ENCODE data around the gene HS3ST3A1.

Gene HS3ST3A1

DNA sequence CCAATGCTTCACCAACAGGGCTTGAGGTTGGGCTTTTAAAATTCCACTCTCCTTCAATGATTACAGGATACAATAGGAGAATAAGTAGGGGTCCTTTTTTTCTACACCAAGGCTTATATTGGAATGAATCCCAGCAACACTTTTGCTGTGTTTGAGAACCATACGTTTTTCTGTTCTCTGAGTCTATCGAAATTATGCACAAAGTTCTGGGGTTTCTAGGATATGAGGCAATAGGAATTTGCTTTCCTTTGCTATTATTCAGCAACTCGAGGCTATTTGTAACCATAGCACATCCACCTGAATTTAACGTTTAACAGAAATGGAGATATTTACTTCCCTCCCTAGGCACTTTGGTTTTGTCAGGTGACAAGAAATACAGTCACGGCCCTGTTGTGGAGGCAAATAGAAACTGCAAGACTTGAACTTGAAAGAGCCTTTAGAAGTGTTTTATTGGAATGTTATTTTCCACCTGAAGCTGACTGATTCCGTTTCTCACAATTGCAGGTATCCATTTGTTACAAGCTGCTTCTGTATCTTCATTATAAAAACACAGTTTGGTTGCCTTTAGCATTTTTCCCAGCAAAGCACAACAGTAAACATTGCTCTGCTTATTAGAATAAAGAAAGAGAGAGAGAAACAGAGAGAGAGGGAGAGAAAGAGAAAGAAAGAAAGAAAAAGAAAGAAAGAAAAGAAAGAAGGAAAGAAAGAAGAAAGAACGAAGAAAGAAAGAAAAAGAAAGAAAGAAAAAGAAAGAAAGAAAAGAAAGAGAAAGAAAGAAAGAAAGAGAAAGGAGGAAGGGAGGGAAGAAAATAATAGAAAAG lies 109.6 kb downstream of the HS3ST3A1 start:
- no peak for DNase-seq (ENCODE audit: low read depth, low spot score)

DNA sequence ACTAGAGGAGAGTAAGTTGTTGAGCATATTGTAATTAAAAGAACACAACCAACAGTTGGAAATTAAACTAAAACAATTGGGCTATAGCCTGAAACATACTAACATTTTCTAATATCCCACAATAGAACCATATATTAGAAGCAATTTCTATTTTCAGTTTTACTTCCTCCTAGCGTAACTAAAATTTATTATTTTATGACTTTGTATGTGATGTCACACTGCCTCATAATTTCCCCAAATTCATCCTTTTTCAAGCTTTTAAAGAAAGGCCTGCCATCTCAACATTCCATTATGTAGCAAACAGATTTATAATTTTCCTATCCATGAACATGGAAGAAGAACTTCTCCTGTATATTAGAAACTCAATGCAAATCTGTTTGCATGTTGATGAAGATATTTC lies 110.2 kb downstream of the HS3ST3A1 start:
- DNase-seq (ENCODE audit: low read depth, low spot score), result no peak

DNA sequence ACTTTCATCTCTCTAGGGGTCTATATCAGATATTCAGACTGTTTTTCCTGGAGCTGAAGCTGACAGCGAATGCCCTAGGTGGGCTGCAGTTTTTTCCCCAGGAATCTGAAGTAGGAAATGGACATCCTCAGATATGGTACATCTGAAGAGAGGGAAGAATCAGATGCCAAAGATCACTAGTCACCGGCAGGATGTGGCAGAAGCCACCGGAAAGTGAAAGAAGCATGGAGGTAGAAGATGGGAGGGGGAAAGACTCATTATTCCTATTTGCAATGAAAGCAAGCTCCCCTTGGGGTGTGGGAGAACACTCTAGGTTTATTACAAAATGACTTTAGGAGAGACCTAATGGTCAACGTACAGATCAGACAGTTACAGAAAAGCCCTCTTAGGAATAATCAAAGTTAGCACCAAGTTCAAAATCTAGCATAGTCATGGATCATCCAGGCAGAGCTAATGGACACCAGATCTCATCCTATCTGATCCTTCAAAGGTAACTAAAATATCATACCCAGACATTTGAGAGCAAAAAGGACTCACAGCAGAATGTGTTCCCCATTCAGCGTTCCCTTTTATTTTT lies 110.7 kb downstream of the HS3ST3A1 start:
- no peak for DNase-seq (ENCODE audit: low read depth, low spot score)

DNA sequence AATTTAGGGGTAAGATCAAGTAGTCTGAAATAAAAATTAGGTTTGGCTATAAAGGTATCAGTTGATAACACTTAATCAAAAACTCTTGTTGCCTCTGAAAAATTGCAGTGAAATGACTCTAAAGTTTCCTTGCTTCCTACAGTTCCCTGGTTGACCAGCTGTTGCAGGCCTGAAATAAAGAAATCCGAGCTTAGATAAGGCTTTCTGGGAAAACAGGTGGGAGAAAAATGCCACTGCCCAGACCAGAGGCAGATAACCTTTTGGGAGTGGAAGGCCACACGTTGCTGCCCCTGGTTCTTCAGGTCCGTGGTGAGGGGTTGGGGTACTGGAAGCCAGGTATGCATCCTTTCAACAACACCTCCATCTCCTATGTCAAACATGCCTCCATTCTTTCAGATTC lies 111.3 kb downstream of the HS3ST3A1 start:
- no peak for DNase-seq (ENCODE audit: low read depth, low spot score)

GRCh38 chr17:13485327-13485726 lies 116.4 kb downstream of the HS3ST3A1 start:
- no peak for DNase-seq (ENCODE audit: low read depth, low spot score)

DNA sequence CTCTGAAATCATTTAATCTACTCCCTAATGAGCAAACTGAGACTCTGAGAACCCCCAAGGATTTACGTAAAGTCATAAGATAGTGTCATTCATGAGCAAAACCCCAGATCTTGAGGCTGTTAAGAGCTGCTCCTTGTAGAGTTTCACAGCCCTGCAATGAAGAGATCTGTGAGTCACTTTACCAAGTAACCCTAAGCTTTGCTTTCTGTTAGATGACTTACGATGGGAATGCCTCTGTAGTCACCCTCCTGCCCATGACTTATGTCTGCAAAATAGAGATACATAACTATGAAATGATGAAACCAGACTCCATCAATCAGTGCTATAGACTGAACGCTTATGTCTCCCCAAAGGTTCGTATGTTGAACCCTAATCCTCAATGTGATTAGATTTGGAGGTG lies 117.7 kb downstream of the HS3ST3A1 start:
- no peak for DNase-seq (ENCODE audit: low read depth, low spot score)

DNA sequence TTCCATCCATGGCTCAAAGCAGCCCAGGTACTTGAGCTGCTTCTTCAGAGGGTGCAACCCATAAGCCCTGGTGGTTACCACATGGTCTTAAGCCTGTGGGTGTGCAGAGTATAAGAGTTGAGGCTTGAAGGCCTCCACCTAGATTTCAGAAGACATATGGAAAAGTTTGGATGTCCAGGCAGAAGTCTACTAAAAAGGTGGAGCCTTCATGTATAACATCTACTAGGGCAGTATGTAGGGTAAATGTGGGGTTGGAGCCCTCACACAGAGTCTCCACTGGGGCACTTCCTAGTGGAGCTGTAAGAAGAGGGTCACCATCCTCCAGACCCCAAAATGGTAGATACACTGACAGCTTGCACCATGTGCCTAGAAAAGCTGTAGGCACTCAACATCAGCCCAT lies 120.9 kb downstream of the HS3ST3A1 start:
- DNase-seq (ENCODE audit: low read depth, low spot score), result no peak

GRCh38 chr17:13478326-13478830 lies 123.4 kb downstream of the HS3ST3A1 start:
- no peak for DNase-seq (ENCODE audit: low read depth, low spot score)

GRCh38 chr17:13477180-13477611 lies 124.5 kb downstream of the HS3ST3A1 start:
- no peak for DNase-seq (ENCODE audit: low read depth, low spot score)

- DNase-seq (ENCODE audit: low read depth, low spot score), result no peak
These were observed 125.0 kb downstream of the HS3ST3A1 start for GRCh38 chr17:13476720-13477119.

- DNase-seq (ENCODE audit: low read depth, low spot score), result no peak
These were observed 126.0 kb downstream of the HS3ST3A1 start for GRCh38 chr17:13475574-13476223.

DNA sequence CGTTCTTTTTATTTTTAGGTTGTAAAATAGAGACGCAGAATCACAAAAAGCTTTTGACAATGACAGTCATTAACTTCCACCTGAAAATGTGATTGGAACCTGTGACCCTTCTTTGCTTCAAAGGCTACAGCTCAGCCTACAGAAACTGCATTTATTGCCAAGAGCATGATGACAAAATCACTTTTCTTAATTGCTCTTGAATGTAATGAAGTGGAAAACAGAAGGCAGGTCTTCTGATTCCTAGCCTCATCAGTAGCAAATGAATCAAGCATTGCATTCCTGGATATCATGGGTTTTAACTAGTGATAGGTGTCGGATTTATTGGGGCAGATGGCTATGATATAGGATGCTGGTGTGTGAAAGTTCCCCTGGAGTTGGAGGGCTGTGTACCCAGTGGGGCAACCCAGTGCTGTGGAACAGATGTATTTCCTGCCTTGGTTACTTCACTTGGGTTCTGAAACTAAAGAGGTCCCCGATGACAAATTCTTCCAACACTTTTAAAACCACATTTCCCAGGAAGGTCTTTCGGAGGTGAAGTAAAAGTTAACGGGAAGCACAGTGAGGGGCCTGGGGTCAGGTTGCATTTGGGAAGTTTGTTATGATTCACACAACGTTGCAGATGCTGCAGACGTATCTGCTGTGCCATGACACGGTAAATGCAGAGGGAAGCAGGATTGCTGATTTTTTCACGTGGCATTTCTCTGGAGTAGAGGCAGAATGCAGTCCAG lies 127.5 kb downstream of the HS3ST3A1 start:
- no peak for DNase-seq (ENCODE audit: low read depth, low spot score)

GRCh38 chr17:13465678-13466077 lies 136.1 kb downstream of the HS3ST3A1 start:
- DNase-seq (ENCODE audit: low read depth, low spot score), result no peak

- DNase-seq (ENCODE audit: low read depth, low spot score), result no peak
These were observed 139.0 kb downstream of the HS3ST3A1 start for GRCh38 chr17:13462673-13463124.

- DNase-seq (ENCODE audit: low read depth, low spot score), result no peak
These were observed 139.6 kb downstream of the HS3ST3A1 start for GRCh38 chr17:13462146-13462545.

DNA sequence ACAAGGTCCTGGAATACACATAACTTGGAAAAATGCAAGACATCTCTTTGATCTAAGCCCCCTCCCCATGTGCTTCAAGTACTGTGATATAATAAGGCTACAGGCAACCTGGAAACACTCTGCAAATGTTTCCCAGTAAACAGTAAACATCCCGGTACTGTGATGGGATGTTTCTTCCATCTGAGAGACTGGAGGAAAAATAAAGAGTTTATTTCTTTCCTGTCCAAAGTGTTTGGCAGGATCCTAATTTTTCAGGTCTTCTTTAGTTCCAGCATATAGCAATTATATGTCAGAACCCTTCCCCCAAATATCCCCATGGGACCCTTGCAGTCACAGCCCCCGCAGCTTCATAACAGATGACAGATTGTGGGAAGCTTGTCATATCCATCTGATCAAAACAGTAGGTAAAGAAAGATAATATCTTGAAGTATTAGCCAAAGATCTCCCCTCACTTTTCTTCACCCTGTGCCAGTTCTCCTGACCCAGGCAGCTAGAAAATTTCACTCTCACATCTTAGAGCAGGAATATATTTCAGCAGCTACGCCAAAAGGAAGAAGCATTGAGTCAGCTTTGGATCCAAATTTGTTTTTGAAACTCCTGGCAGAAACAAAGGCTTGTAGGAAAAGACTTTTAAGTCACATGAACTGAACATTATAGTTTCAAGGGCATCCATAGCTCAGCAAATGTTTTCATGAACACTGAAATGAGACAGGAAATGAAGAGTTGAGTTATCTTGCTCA lies 141.3 kb downstream of the HS3ST3A1 start:
- DNase-seq (ENCODE audit: low read depth, low spot score), result no peak

GRCh38 chr17:13457783-13458182 lies 143.9 kb downstream of the HS3ST3A1 start:
- no peak for DNase-seq (ENCODE audit: low read depth, low spot score)

Measured in activated naive CD8-positive, alpha-beta T cell treated with anti-CD3 and anti-CD28 coated beads, Interleukin-2, amount 50 U/mL, for 16 hours (primary cell).